Esophagus mucosa (tissue), 1 donor: Measurements from ENCODE around the gene MBIP. TPM values are rescaled to one million over a fixed set of nuclear protein-coding genes. Genes with fewer than 3 reads are reported as not detected.

Experiments
- ATAC-seq: fragments of 200-7000 bp; cut with Tn5 transposase; one replicate; pipeline ENCODE4 v1.9.1; 2020
- total RNA-seq: library from RNA; stranded (reverse); gene quantifications from one replicate; pipeline ENCODE4 v1.2.4, GENCODE V29; 2023
- donor health status: DM: yes; HTN: yes; CAD: no.

Gene MBIP
- total RNA-seq, 1 donor from 2014 or later = 12.5 TPM

DNA sequence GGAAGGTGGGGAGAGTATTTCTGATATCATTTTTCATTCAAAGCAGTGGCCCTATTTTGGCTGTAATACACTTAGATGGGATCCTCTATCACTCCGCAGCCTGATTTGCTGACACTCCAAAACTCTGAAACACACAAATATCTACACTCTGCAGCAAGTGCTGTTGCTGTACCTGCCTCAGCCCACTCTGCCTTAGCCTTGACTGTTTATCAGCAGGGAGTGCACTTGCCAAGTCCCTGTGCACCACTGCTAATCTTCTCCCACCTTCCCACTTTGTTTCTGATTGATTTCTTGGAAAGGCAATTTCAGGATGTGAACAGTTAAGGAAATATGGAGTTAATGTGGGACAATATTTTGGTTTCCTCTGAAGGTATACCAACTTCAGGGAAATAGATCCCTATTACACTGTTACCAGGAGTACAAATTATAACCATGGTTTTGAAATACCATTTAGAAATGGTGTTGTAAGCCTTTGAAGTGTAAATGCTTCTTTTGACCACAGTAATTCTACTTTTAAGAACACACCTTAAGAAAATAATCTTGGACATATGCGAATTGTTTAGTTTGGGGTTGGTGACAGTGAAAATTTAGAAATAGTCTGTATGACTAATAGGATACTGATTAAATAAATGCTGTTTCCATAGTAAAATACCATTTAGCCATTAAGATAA is 59.3 kb downstream of the MBIP start:
- no peak for ATAC-seq

DNA sequence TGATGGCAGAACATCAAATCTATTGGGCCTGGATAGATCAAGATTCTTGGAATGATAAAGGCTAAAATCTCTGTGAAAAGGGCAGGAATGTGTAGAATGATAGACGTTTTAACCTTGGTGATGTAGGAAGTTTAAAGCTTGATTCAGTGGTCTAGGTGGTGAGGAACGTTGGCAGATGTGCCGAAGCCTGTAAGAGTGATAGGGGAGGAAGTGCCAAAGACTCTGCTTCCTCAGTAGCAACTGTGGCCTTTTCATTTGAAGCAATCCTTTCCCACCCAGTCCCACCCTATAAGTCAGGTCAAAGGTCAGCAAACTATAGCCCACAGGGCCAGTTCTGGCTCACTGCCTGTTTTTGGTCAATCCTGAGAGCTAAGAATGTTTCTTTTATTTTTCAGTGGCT is 62.2 kb downstream of the MBIP start:
- no peak for ATAC-seq

- no peak for ATAC-seq
Observed at GRCh38 chr14:36256126-36256801, 64.2 kb downstream of the MBIP start.

DNA sequence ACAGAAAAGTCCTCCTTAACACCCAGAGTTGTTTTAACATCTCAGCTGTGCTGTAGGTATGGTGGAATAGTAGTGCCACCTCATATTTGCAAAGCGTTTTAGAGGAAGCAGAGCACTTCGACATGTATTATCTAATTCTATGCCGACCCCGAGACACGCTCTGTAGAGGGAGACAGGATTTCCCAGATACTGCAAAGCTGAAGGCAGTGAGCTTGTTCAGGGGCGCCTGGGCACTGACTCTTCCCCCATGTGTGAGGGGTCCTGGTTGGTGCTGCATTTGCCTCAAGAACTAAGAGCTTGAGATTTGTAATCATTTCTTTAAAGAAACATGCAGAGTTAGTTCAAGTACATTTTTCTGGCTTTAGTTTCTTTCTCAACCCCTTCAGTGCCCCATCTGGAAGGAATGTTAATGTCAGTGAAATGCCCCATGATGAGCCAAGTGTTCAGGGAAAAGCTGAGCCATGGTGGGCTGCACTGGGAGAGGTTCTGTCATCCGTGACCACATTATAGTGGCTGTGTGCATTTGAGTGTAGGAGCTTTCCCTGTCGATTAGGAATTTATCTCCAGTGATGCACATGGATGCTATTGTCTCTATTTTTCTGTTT is 66.3 kb downstream of the MBIP start:
- no peak for ATAC-seq

Other genes with a start within 250 kb of the MBIP start
- gene PTCSC3, start 143.9 kb downstream of the MBIP start, total RNA-seq = not detected
- not detected for gene NKX2-1, start 199.6 kb upstream of the MBIP start, total RNA-seq